Stomach (tissue), 9 donors: Measurements from ENCODE around the gene GRK2. TPM values are rescaled to one million over a fixed set of nuclear protein-coding genes. Genes with fewer than 3 reads are reported as not detected.
"Not testable (repeated sequence)": the region's sequence is repeated elsewhere in the genome, so short reads cannot be mapped to it uniquely, and the experiment has no call there.

Experiments
- DNase-seq, 2 donors: peaks; one replicate each; pipeline versions ENCODE4 v3.0.0 to v3.0.0-alpha.2; 2013 to 2019
- H3K27ac ChIP-seq, 5 donors: fragments of 200-600 bp in 4 of 5; sonication (generic) in 4 of 5; one replicate each; pipeline ENCODE4 v1.5.1; 2013 to 2019; ENCODE audit warnings: mild to moderate bottlenecking in 1 of 5, moderate library complexity in 1 of 5
- H3K27me3 ChIP-seq, 3 donors: fragments of 200-600 bp; sonication (generic); one replicate each; pipeline ENCODE4 v1.5.1; 2017 to 2019; ENCODE audit warnings: mixed run types in 1 of 3
- H3K36me3 ChIP-seq, 4 donors: fragments of 200-600 bp; sonication (generic); 1 replicate in 3 of 4; 2 replicates in 1 of 4; pipeline ENCODE4 v1.5.1; 2016 to 2019
- H3K4me1 ChIP-seq, 4 donors: fragments of 200-600 bp; sonication (generic); one replicate each; pipeline ENCODE4 v1.5.1; 2016 to 2019
- H3K4me3 ChIP-seq, 4 donors: fragments of 200-600 bp; sonication (generic) in 3 of 4; one replicate each; pipeline ENCODE4 v1.5.1; 2016 to 2019; ENCODE audit warnings: mild to moderate bottlenecking in 1 of 4
- H3K9me3 ChIP-seq, 4 donors: fragments of 200-600 bp; sonication (generic); one replicate each; pipeline ENCODE4 v1.5.1; 2016 to 2019
- CTCF ChIP-seq, 7 experiments: fragments of 450-650 bp in 4 of 7; fragments of 200-600 bp in 3 of 7; sonication (generic) in 3 of 7; IDR thresholded peaks; one replicate each; pipeline ENCODE4 v1.5.1; 2016 to 2019; ENCODE audit warnings: antibody characterized with exemption in 7 of 7, control low read depth in 2 of 7, mild to moderate bottlenecking in 1 of 7
- EP300 ChIP-seq: sonication (generic); formaldehyde crosslinking; IDR thresholded peaks from one replicate; pipeline ENCODE4 v1.6.1; 2017; ENCODE audit warnings: antibody characterized with exemption
- POLR2A ChIP-seq, 4 donors: fragments of 450-650 bp; IDR thresholded peaks; one replicate each; pipeline ENCODE4 v1.6.1; 2016; ENCODE audit warnings: antibody characterized with exemption in 4 of 4, control low read depth in 2 of 4, mild to moderate bottlenecking in 1 of 4, moderate library complexity in 1 of 4
- POLR2AphosphoS5 ChIP-seq, 3 donors: sonication (generic); formaldehyde crosslinking; IDR thresholded peaks; one replicate each; pipeline ENCODE4 v1.6.1; 2016; ENCODE audit warnings: antibody characterized with exemption in 3 of 3
- WGBS, 5 donors: extraction: QIAGEN DNeasy Blood & Tissue Kit in 3 of 5; methylation state at CpG; one replicate each; pipeline versions ENCODE4 v1.1.5 to v1.1.7; 2013 to 2018; 5-methylcytosine and 5-hydroxymethylcytosine counted together
- intact Hi-C: fragments of 100-400 bp; cut with DNase I; formaldehyde crosslinking; loops from one replicate; pipeline ENCODE4 v1.15.1; 2023; ENCODE audit warnings: low total_unique reads
- polyA plus RNA-seq, 3 donors: library from polyadenylated mRNA; stranded (reverse); fragments of 200-250 nt; gene quantifications; one replicate each; pipeline ENCODE4 v1.2.3, GENCODE V29; 2013
- total RNA-seq, 5 donors: library from RNA; depleted of rRNA; stranded (reverse); fragments of >200 nt; gene quantifications; one replicate each; pipeline versions ENCODE4 v1.1.0 to v1.2.3, GENCODE V29; 2014 to 2016
- donor health status: healthy with polysubstance abuse.
- donor health status: Bipolar disorder and iron deficiency.
- donor health status: healthy.

Gene GRK2
- total and polyA plus RNA-seq, 8 donors = 44.0 to 266 (median 86.2) TPM

GRCh38 chr11:67230886-67231285 is 35.4 kb upstream of the GRK2 start:
- Histone ChIP-seq H3K27ac (no peak overlapping the region), H3K4me1 (peaks cover 0 to 20% (median 8%) of the 10 kb centered on the region in 4 donors), H3K36me3 (peaks cover 32 to 90% (median 69%) of the 10 kb centered on the region in 4 donors), H3K27me3 (no peaks in the 10 kb centered on the region), H3K9me3 (no peaks in the 10 kb centered on the region), H3K4me3 (no peak overlapping the region)
- DNase-seq = no peak
- intact Hi-C loops = no loop called here
- WGBS, 5 donors = 90 to 100% (median 100%) methylated on average over 1 of the region's 1 CpG
- no peak for TF ChIP-seq EP300
- no peak for TF ChIP-seq POLR2A (IDR thresholded peaks at IDR 0.05)
- no peak for TF ChIP-seq CTCF (IDR thresholded peaks at IDR 0.05)
- no peak for TF ChIP-seq POLR2AphosphoS5 (IDR thresholded peaks at IDR 0.05)

GRCh38 chr11:67233584-67234190 is 32.6 kb upstream of the GRK2 start:
- Histone ChIP-seq H3K27me3 (no peaks in the 10 kb centered on the region), H3K27ac (no peak overlapping the region), H3K4me3 (no peak overlapping the region), H3K36me3 (peaks cover 23 to 64% (median 45%) of the 10 kb centered on the region in 4 donors), H3K9me3 (no peaks in the 10 kb centered on the region), H3K4me1 (peaks cover 4 to 33% (median 17%) of the 10 kb centered on the region in 4 donors)
- TF ChIP-seq POLR2AphosphoS5 (IDR thresholded peaks at IDR 0.05) = no peak
- TF ChIP-seq POLR2A (IDR thresholded peaks at IDR 0.05) = no peak
- no peak for TF ChIP-seq EP300
- TF ChIP-seq CTCF (IDR thresholded peaks at IDR 0.05) = no peak
- WGBS, 5 donors = 58 to 71% (median 61%) methylated on average over 7 of the region's 7 CpGs
- DNase-seq = no peak
- intact Hi-C loops = no loop called here

GRCh38 chr11:67234571-67234970 is 31.7 kb upstream of the GRK2 start:
- DNase-seq, intact Hi-C loops, H3K9me3 ChIP-seq, H3K4me3 ChIP-seq, H3K27me3 ChIP-seq: not testable (repeated sequence)
- Histone ChIP-seq H3K4me1 (peaks cover 13 to 42% (median 25%) of the 10 kb centered on the region in 4 donors), H3K27ac (peak overlapping the region; percentile 34 to 56 (median 41)), H3K36me3 (peaks cover 15 to 55% (median 36%) of the 10 kb centered on the region in 4 donors)
- 71 to 82% (median 75%) methylated on average over 8 of the region's 8 CpGs for WGBS, 5 donors

GRCh38 chr11:67237574-67237973 is 28.7 kb upstream of the GRK2 start:
- intact Hi-C loops = no loop called here
- no peak overlapping the region for H3K4me3 ChIP-seq
- TF ChIP-seq EP300 (no peak), CTCF (IDR thresholded peaks at IDR 0.05) (no peak), POLR2AphosphoS5 (IDR thresholded peaks at IDR 0.05) (no peak), POLR2A (IDR thresholded peaks at IDR 0.05) (no peak)
- WGBS, 5 donors = 89 to 100% (median 95%) methylated on average over 1 of the region's 1 CpG
- DNase-seq = no peak
- no peaks in the 10 kb centered on the region for H3K9me3 ChIP-seq
- H3K27ac ChIP-seq = no peak overlapping the region
- peaks cover 32 to 62% (median 43%) of the 10 kb centered on the region in 4 donors for H3K4me1 ChIP-seq
- no peaks in the 10 kb centered on the region for H3K27me3 ChIP-seq
- H3K36me3 ChIP-seq = peaks cover 0 to 25% (median 6%) of the 10 kb centered on the region in 4 donors
